AG09319 (cell line): Measurements from ENCODE around the gene DOCK10.
A peak's percentile ranks its signal among the peaks of the same experiment; 100 is the strongest.

Source experiments
- DNase-seq: peaks from one replicate; pipeline ENCODE4 v3.0.0-alpha.2; 2010; ENCODE audit warnings: low read depth; ENCODE audit errors: extremely low read depth
- CTCF ChIP-seq: IDR thresholded peaks from 2 replicates; pipeline ENCODE4 v1.5.1; 2011; ENCODE audit warnings: low read depth, mild to moderate bottlenecking, inconsistent platforms, low read length, moderate library complexity

The DOCK10 gene

GRCh38 chr2:225022188-225022587 lies 20.1 kb downstream of the DOCK10 start:
- TF ChIP-seq CTCF: no peak
- no peak for DNase-seq

GRCh38 chr2:225020168-225020849 lies 22.0 kb downstream of the DOCK10 start:
- TF ChIP-seq CTCF: no peak
- no peak for DNase-seq

- TF ChIP-seq CTCF: no peak
- no peak for DNase-seq
These were observed 23.2 kb downstream of the DOCK10 start for GRCh38 chr2:225019105-225019504.

- TF ChIP-seq CTCF: peak; percentile 11; the same call in 1 of the 2 replicates
- no peak for DNase-seq
These were observed 24.6 kb downstream of the DOCK10 start for GRCh38 chr2:225017713-225018112.

GRCh38 chr2:225017098-225017685 lies 25.1 kb downstream of the DOCK10 start:
- DNase-seq: no peak
- TF ChIP-seq CTCF: no peak

GRCh38 chr2:225013425-225014365 lies 28.6 kb downstream of the DOCK10 start:
- no peak for DNase-seq
- TF ChIP-seq CTCF: no peak

- no peak for TF ChIP-seq CTCF
- no peak for DNase-seq
These were observed 30.7 kb downstream of the DOCK10 start for GRCh38 chr2:225011585-225011984.
